Gastrocnemius medialis (tissue), 4 donors: ENCODE data around the gene AACS.

ENCODE experiments used
- POLR2A ChIP-seq, 2 donors: fragments of 450-650 bp; IDR thresholded peaks; one replicate each; pipeline ENCODE4 v1.6.1; 2017; ENCODE audit warnings: antibody characterized with exemption in 2 of 2, mild to moderate bottlenecking in 2 of 2, moderate library complexity in 2 of 2
- TF ChIP-seq, protein P1 (sequence below), 5 experiments: fragments of 450-650 bp in 3 of 5; fragments of 200-600 bp in 2 of 5; sonication (generic) in 2 of 5; IDR thresholded peaks in 4 of 5; conservative IDR thresholded peaks in 1 of 5; 1 replicate in 4 of 5; 2 replicates in 1 of 5; pipeline ENCODE4 v1.5.1; 2016 to 2019; ENCODE audit warnings: antibody characterized with exemption in 5 of 5, mild to moderate bottlenecking in 3 of 5, moderate library complexity in 3 of 5

- TF ChIP-seq POLR2A (IDR thresholded peaks at IDR 0.05), result no peak
- TF ChIP-seq, protein P1, sequence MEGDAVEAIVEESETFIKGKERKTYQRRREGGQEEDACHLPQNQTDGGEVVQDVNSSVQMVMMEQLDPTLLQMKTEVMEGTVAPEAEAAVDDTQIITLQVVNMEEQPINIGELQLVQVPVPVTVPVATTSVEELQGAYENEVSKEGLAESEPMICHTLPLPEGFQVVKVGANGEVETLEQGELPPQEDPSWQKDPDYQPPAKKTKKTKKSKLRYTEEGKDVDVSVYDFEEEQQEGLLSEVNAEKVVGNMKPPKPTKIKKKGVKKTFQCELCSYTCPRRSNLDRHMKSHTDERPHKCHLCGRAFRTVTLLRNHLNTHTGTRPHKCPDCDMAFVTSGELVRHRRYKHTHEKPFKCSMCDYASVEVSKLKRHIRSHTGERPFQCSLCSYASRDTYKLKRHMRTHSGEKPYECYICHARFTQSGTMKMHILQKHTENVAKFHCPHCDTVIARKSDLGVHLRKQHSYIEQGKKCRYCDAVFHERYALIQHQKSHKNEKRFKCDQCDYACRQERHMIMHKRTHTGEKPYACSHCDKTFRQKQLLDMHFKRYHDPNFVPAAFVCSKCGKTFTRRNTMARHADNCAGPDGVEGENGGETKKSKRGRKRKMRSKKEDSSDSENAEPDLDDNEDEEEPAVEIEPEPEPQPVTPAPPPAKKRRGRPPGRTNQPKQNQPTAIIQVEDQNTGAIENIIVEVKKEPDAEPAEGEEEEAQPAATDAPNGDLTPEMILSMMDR (IDR thresholded peaks at IDR 0.05 in 4 of 5, conservative IDR thresholded peaks at IDR 0.05 in 1 of 5), result no peak
Measured at GRCh38 chr12:125161712-125162022, 96.4 kb downstream of the AACS start.
